ENCODE data around the gene RALGAPA1. TPM values are rescaled to one million over a fixed set of nuclear protein-coding genes. Genes with fewer than 3 reads are reported as not detected.
A peak's percentile ranks its signal among the peaks of the same experiment; 100 is the strongest.

The RALGAPA1 gene
- total and polyA plus RNA-seq, 7 donors = 4.3 to 40.1 (median 28.0) TPM

DNA sequence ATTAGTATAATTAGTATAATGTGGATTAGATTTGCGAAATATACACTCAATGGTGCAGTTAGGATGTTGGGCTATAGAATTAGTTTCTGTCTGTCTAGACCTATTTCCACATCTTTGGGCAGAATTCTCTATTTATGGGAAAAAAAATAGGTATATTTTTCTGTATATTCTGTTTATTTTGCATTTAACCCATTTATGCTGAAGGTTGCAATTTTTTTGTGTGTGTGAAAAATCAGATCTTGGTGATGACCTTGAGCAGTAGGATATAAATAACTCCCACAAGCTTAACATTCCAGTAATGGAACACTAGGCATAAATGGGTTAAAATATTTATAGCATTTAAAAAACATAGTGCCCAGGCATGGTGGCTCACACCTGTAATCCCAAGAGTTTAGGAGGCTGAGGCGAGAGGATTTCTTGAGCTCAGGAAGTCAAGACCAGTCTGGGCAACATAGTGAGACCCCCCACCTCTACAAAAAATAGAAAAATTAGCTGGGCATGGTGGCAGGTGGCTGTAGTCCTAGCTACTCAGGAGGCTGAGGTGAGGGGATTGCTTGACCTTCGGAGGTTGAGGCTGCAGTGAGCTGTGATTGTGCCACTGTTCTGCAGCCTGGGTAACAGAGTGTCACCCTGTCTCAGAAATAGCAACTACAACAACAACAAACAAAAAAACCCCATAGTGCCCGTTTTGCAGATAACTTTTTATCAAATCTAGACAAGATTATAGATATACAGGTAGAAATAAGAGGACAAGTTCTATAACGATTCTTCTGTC is 26.3 kb upstream of the RALGAPA1 start:
- ATAC-seq (no peak), DNase-seq (no peak)
- Histone ChIP-seq H3K36me3 (ENCODE audit: insufficient read depth in 1 of 2, low read depth in 1 of 2) (peaks cover 0 to 77% of the 10 kb centered on the region in 2 donors), H3K9me3 (peaks cover 6% of the 10 kb centered on the region), H3K27me3 (ENCODE audit: insufficient read depth in 3 of 3, low read length in 2 of 3) (no peaks in the 10 kb centered on the region), H3K4me1 (no peaks in the 10 kb centered on the region), H3K4me3 (no peak overlapping the region), H3K27ac (no peak overlapping the region)
- WGBS, 3 donors = 84 to 91% (median 90%) methylated on average over 5 of the region's 5 CpGs
- intact Hi-C loops (cut with DNase I) = no loop called here
- no peak for TF ChIP-seq CTCF (IDR thresholded peaks at IDR 0.05)

- Histone ChIP-seq H3K27me3 (ENCODE audit: insufficient read depth in 3 of 3, low read length in 2 of 3) (no peaks in the 10 kb centered on the region), H3K4me1 (peaks cover 4% of the 10 kb centered on the region), H3K4me3 (no peak overlapping the region), H3K27ac (no peak overlapping the region), H3K9me3 (no peaks in the 10 kb centered on the region), H3K36me3 (ENCODE audit: insufficient read depth in 1 of 2, low read depth in 1 of 2) (peaks cover 0 to 29% of the 10 kb centered on the region in 2 donors)
- no peak for TF ChIP-seq CTCF (IDR thresholded peaks at IDR 0.05)
- ATAC-seq = no peak
- no peak for DNase-seq
- WGBS, 3 donors = 77 to 87% (median 83%) methylated on average over 1 of the region's 1 CpG
- intact Hi-C loops (cut with DNase I) = loop anchor here in 1 of 2 donors (10.0 kb wide), 1 partner anchor 705 kb away; the partner anchor contains the start of genes PPP2R3C and PRORP
These were observed 20.4 kb upstream of the RALGAPA1 start for GRCh38 chr14:35829449-35829848.

DNA sequence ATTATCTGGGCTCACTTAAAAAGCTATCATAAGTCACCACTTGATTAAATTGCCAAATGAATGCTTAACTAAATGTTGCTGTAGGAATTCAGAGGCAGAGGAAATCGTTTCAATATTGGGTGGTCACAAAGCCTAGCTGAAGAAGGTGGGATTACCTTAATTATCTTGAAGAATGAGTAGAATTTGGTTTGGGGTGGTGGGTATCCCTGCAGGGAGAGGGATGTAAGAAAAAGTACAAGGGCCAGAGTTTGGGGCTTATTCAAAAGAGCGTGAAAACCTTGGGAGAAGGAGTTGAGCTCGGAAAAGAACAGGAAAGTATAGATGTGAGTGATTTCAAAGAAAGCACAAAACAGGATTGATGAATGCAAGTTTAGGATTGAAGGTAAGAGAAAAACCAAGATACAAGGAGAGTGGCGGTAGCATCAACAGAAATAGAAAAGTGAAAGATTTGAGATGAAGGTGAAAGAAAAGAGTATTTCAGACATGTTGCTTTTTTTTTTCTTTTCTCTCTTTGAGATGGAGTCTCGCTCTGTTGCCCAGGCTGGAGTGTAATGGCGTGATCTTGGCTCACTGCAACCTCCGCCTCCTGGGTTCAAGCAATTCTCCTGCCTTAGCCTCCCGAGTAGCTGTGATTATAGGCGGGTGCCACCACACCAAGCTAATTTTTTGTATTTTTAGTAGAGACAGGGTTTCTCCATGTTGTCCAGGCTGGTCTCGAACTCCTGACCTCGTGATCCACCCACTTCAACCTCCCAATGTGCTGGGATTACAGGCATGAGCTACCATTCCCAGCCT is 18.8 kb upstream of the RALGAPA1 start:
- H3K36me3 ChIP-seq (ENCODE audit: insufficient read depth in 1 of 2, low read depth in 1 of 2) = peaks cover 0 to 15% of the 10 kb centered on the region in 2 donors
- intact Hi-C loops (cut with DNase I) = loop anchor here in 1 of 2 donors (10.0 kb wide), 1 partner anchor 703 kb away; the partner anchor contains the start of genes PPP2R3C and PRORP
- no peaks in the 10 kb centered on the region for H3K27me3 ChIP-seq (ENCODE audit: insufficient read depth in 3 of 3, low read length in 2 of 3)
- no peaks in the 10 kb centered on the region for H3K9me3 ChIP-seq
- DNase-seq (no peak), ATAC-seq (no peak)
- H3K27ac ChIP-seq = no peak overlapping the region
- H3K4me1 ChIP-seq = peaks cover 4% of the 10 kb centered on the region
- no peak for TF ChIP-seq CTCF (IDR thresholded peaks at IDR 0.05)
- 89 to 92% (median 90%) methylated on average over 11 of the region's 11 CpGs for WGBS, 3 donors
- peak overlapping the region; percentile 99 for H3K4me3 ChIP-seq

DNA sequence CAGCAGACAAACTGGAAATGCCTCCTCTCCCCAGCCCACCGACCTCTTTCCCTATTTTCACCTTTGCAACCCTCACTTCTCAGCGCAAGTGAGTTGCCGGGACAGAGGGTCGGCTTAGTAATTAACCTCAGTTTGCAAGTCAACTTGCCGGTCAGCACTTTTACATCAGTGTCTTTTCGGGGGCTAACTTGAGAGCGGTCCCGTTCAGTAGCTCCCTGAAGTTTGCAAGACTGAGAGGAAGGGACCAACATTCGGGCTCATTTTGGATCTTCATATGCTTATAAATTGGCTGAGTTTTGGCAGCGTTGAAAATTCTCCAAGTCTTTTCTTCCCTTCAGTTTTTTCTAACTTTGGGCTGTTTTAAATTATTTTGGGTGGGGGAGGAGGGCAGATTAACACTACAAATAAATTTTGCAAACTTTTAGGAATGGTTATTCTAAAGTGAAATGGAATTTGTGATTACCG is 17.9 kb upstream of the RALGAPA1 start:
- Histone ChIP-seq H3K4me3 (peak overlapping the region; percentile 99), H3K36me3 (ENCODE audit: insufficient read depth in 1 of 2, low read depth in 1 of 2) (peaks cover 0 to 8% of the 10 kb centered on the region in 2 donors), H3K27ac (peak overlapping the region; percentile 100), H3K4me1 (peaks cover 4% of the 10 kb centered on the region), H3K9me3 (no peaks in the 10 kb centered on the region), H3K27me3 (ENCODE audit: insufficient read depth in 3 of 3, low read length in 2 of 3) (no peaks in the 10 kb centered on the region)
- no peak for TF ChIP-seq CTCF (IDR thresholded peaks at IDR 0.05)
- ATAC-seq (no peak), DNase-seq (no peak)
- intact Hi-C loops (cut with DNase I) = loop anchor here in 1 of 2 donors (10.0 kb wide), 1 partner anchor 702 kb away; the partner anchor contains the start of genes PPP2R3C and PRORP
- 2 to 3% (median 2%) methylated on average over 11 of the region's 11 CpGs for WGBS, 3 donors

Data from psoas muscle (tissue), 8 donors.